Stimulated activated memory B cell treated with anti-CD40 and anti-IgM and Interleukin-4, amounts not matched to agents 10 μg/mL and 1 μg/mL and 100 μg/mL, for 72 hours (primary cell): Measurements from ENCODE around the gene TRHDE.
A peak's percentile ranks its signal among the peaks of the same experiment; 100 is the strongest.

Source experiments
- ATAC-seq: fragments of 150-1000 bp; cut with Tn5 transposase; 2 replicates; pipeline ENCODE4 v1.10.0; 2021
- H3K27ac Mint-ChIP-seq: one replicate; pipeline ENCODE4 v1.8.0; 2022; ENCODE audit warnings: mild to moderate bottlenecking, mixed read lengths
- H3K27me3 Mint-ChIP-seq: one replicate; pipeline ENCODE4 v1.8.0; 2022; ENCODE audit warnings: mixed read lengths
- H3K36me3 Mint-ChIP-seq: one replicate; pipeline ENCODE4 v1.8.0; 2022; ENCODE audit warnings: mixed read lengths
- H3K4me1 Mint-ChIP-seq: one replicate; pipeline ENCODE4 v1.8.0; 2022; ENCODE audit warnings: mixed read lengths
- H3K4me3 Mint-ChIP-seq: one replicate; pipeline ENCODE4 v1.8.0; 2022; ENCODE audit warnings: mild to moderate bottlenecking, moderate library complexity, mixed read lengths
- H3K9me3 Mint-ChIP-seq: one replicate; pipeline ENCODE4 v1.8.0; 2022; ENCODE audit warnings: mixed read lengths

TRHDE gene, protein sequence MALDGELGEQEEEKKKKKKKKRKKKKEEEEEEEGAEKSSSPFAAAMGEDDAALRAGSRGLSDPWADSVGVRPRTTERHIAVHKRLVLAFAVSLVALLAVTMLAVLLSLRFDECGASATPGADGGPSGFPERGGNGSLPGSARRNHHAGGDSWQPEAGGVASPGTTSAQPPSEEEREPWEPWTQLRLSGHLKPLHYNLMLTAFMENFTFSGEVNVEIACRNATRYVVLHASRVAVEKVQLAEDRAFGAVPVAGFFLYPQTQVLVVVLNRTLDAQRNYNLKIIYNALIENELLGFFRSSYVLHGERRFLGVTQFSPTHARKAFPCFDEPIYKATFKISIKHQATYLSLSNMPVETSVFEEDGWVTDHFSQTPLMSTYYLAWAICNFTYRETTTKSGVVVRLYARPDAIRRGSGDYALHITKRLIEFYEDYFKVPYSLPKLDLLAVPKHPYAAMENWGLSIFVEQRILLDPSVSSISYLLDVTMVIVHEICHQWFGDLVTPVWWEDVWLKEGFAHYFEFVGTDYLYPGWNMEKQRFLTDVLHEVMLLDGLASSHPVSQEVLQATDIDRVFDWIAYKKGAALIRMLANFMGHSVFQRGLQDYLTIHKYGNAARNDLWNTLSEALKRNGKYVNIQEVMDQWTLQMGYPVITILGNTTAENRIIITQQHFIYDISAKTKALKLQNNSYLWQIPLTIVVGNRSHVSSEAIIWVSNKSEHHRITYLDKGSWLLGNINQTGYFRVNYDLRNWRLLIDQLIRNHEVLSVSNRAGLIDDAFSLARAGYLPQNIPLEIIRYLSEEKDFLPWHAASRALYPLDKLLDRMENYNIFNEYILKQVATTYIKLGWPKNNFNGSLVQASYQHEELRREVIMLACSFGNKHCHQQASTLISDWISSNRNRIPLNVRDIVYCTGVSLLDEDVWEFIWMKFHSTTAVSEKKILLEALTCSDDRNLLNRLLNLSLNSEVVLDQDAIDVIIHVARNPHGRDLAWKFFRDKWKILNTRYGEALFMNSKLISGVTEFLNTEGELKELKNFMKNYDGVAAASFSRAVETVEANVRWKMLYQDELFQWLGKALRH

DNA sequence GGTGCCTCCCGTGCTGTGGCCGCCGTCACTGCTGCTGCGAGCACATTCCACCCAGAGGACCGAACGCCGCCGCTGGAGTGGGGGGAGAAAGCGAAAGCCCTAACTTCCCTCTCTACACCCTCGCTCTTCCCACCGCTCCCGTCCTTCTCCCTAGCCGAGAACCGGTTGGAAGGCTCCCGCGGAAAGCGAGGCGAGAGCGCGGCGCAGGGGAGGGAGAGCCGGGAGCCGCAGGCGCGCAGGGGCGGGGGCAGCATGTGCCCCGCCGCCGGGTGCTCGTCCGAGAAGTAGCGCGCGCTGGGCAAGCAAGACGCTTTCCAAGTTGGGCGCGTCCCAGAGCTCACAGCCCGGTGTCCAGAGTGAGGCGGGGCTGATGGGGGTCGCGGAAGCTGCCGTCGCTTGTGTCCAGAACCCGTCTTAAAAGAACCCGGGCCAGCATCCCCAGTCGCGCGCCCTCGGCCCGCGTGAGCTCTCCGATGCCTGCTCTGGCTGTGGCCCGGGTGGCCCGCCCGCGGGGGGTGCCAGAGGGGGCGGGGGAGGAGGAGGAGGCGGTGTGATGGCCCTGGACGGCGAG lies at the start of gene TRHDE:
Gene TRHDE, plus strand, starts transcription at position 280 of the 571 bp plus-strand sequence. Its CDS starts 274 bp downstream, at position 554.
- peaks cover 6% of the 10 kb centered on the region for H3K4me1 Mint-ChIP-seq
- H3K27ac Mint-ChIP-seq, result no peak within 1 kb of the TSS
- peaks cover 37% of the 10 kb centered on the region for H3K27me3 Mint-ChIP-seq

DNA sequence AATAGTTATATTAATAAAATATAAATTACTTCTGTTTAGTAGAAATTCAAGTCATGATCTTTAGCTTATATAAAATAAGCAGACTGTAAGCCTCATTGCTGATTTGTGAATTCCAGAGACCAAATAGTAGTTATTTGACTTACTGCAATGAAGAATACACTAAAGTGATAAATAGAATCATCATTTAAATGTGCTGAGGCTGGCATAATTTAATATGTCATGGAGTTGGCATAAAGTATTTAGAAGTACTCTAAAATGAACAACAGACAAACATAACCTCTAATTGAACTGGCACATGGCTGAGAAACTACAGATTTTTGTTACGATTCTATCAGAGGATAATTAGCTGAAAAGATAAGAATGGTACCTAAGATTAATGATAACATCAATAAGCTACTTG lies 45.7 kb upstream of the TRHDE start:
- no peak for ATAC-seq
- H3K4me3 Mint-ChIP-seq, result no peak overlapping the region
- H3K27me3 Mint-ChIP-seq, result no peaks in the 10 kb centered on the region
- H3K4me1 Mint-ChIP-seq, result no peaks in the 10 kb centered on the region
- no peak overlapping the region for H3K27ac Mint-ChIP-seq
- H3K36me3 Mint-ChIP-seq, result no peaks in the 10 kb centered on the region
- peaks cover 4% of the 10 kb centered on the region for H3K9me3 Mint-ChIP-seq

More for the DNA sequence above, at the start of gene TRHDE:
- no peak for ATAC-seq
- Mint-ChIP-seq H3K4me3 (peak within 1 kb of the TSS; percentile 26), H3K36me3 (no peaks in the 10 kb centered on the region), H3K9me3 (no peaks in the 10 kb centered on the region)

DNA sequence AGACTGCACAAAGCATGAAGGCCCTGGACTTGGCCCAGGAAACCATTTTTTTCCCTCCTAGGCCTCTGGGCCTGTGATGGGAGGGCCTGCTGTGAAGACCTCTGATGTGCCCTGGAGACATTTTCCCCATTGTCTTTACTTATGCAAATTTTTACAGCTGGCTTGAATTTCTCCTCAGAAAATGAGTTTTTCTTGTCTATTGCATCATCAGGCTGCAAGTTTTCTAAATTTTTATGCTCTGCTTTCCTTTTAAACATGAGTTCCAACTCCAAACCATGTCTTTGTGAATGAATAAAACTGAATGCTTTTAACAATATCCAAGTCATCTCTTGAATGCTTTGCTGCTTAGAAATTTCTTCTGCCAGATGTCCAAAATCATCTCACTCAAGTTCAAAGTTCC lies 43.7 kb upstream of the TRHDE start:
- H3K27me3 Mint-ChIP-seq, result no peaks in the 10 kb centered on the region

DNA sequence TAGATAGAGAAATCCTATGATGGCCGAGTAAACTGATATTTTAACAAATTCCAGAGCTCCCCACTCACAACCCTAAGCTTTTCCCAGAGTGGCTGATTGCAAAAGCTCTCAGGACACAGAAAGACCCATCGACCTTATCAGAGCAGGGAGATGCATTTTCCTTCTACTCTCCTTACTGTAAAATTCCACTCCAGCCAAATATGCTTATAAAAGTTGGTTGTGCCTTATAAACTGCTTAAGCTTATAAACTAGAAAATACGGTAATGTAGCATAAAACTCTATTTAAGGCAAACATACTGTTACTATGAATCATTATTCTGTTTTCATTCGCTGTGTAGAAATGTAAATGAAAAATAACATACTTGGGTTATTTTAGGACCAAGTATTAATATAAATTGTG lies 41.6 kb upstream of the TRHDE start:
- Mint-ChIP-seq H3K4me3 (no peak overlapping the region), H3K27me3 (no peaks in the 10 kb centered on the region), H3K27ac (no peak overlapping the region), H3K9me3 (peaks cover 4% of the 10 kb centered on the region), H3K36me3 (no peaks in the 10 kb centered on the region), H3K4me1 (no peaks in the 10 kb centered on the region)
- no peak for ATAC-seq

More for the DNA sequence above, 43.7 kb upstream of the TRHDE start:
- no peak for ATAC-seq
- Mint-ChIP-seq H3K27ac (no peak overlapping the region), H3K36me3 (no peaks in the 10 kb centered on the region), H3K4me1 (no peaks in the 10 kb centered on the region), H3K4me3 (no peak overlapping the region), H3K9me3 (peaks cover 4% of the 10 kb centered on the region)

DNA sequence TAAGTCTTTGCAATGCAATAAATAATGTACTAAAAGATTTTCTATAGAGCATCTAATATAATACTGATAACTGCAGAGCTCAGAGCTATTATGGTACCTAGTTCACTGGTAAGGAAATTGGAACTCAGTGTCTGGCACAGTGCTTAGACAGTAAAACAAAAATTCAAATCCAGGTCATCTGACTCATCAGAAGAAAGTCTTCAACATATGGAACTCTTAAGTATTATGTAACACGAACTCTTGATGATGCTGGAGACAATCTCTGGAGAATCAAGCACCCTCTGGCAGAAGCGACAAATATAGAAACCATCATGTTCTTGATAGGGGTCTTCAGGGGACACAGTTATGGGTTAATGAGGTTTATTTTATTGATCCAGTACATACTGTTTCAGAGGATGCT lies 37.3 kb upstream of the TRHDE start:
- no peak overlapping the region for H3K27ac Mint-ChIP-seq
- H3K4me1 Mint-ChIP-seq, result no peaks in the 10 kb centered on the region
- no peaks in the 10 kb centered on the region for H3K36me3 Mint-ChIP-seq
- H3K27me3 Mint-ChIP-seq, result no peaks in the 10 kb centered on the region
- ATAC-seq, result no peak
- no peak overlapping the region for H3K4me3 Mint-ChIP-seq
- H3K9me3 Mint-ChIP-seq, result peaks cover 2% of the 10 kb centered on the region

DNA sequence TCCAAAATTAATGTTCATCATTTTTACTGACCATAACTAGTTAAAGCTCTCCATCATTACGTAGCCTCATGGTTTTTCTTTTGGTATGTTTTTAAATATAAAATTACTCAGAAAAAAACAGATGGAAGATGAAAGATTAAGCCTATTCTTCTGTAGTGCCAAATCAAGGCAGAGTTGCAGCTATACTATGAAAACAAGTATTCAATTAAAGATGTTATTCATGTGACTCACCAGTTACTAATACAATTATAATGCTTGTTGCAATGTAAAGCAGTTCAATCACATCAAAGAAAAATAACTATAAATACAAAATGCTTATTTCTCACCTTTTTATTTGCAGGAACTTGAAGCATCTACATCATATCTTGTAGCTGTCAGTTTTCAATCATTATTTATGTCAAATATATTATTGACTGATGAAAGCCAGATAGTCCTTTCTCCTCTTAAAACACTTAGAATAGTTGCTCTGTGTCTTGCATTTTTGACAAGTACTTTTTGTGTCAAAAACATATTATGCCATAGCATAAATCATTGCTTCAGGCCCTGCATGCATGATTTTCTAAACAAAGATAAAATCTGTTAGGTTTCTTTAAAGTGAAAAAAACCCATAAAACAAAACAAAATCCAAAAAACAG lies 36.0 kb upstream of the TRHDE start:
- Mint-ChIP-seq H3K4me1 (no peaks in the 10 kb centered on the region), H3K36me3 (no peaks in the 10 kb centered on the region), H3K27me3 (no peaks in the 10 kb centered on the region), H3K9me3 (peaks cover 2% of the 10 kb centered on the region), H3K27ac (no peak overlapping the region), H3K4me3 (no peak overlapping the region)
- no peak for ATAC-seq

DNA sequence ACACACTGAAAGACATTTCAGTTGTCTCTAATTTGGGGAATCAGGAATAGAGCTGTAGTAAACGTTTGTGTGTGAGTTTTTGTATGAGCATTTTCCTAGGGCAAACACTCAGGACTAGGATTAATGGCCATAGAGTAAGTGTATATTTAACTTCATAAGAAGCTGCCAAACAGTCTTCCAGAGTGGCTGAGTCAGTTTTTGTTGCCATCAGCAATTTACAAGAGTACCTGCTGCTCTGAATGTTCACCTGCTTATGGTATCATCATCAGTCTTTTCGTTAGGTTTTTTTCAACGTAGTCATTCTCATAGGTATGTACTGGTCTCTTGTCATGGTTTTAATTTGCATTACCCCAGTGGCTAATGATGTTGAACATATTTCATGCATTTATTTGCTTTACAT lies 30.6 kb upstream of the TRHDE start:
- Mint-ChIP-seq H3K27ac (no peak overlapping the region), H3K36me3 (no peaks in the 10 kb centered on the region), H3K27me3 (no peaks in the 10 kb centered on the region), H3K4me1 (no peaks in the 10 kb centered on the region), H3K4me3 (no peak overlapping the region), H3K9me3 (peaks cover 2% of the 10 kb centered on the region)
- ATAC-seq, result no peak

DNA sequence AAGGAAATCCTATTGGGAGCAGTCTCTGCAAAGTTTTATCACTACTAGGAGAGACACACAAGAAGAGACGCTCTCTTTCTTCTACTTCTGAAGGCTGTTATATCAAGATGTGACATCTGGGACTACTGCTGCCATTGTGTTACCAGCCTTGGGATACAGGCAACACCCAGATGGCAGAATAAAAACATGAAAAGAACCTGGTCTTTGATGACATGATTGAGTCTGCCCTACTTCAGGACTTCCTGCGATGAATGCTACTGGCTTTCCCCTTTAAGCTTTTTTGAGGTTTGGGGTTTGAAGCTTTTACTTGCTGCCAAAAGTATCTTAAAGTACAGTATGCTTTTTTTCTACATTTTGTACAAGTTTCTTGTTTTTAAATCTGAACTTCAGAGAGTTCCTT lies 29.2 kb upstream of the TRHDE start:
- Mint-ChIP-seq H3K27me3 (no peaks in the 10 kb centered on the region), H3K4me1 (no peaks in the 10 kb centered on the region), H3K9me3 (no peaks in the 10 kb centered on the region), H3K4me3 (no peak overlapping the region), H3K36me3 (no peaks in the 10 kb centered on the region), H3K27ac (no peak overlapping the region)
- ATAC-seq, result no peak

DNA sequence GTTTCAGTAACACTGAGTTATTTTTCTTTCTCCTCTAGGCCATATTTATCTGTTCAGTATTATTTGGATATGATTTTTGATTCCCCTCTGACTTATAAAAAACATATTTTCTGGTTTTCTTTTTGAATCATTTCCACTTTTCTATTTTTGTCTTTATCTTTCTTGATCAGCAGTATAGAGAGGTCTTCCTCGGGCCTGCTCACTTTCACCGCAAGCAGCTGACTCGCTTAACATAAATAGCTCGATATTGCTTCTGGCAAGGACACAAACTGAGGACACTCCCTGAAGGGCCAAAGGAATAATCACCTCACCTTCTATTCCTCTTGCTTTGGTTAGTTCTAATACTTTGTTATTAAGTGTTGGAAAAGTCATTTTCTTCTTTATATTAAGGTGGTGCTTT lies 25.8 kb upstream of the TRHDE start:
- H3K9me3 Mint-ChIP-seq, result peaks cover 3% of the 10 kb centered on the region
- ATAC-seq, result no peak
- H3K4me3 Mint-ChIP-seq, result no peak overlapping the region
- no peak overlapping the region for H3K27ac Mint-ChIP-seq
- no peaks in the 10 kb centered on the region for H3K36me3 Mint-ChIP-seq
- no peaks in the 10 kb centered on the region for H3K4me1 Mint-ChIP-seq
- no peaks in the 10 kb centered on the region for H3K27me3 Mint-ChIP-seq

DNA sequence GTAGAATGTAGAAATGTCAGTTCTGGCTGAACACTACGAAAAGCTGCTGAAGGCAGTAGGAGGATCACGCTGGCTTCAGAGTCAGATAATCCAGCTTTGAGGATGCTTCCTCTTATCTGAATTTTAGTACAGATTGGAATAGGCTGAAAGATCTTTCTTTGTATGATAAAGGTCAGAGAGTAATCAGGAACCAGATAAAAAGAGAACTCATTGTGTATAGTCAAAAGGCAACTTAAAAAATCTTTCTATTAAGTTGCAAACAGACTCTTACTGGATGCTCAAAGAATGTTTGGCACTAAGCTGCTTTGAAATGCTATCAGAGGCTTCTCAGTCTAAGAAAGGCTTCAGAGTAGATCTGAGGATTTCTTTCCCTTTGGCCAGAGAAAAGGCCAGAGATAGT lies 21.8 kb upstream of the TRHDE start:
- peaks cover 10% of the 10 kb centered on the region for H3K9me3 Mint-ChIP-seq
- no peak overlapping the region for H3K27ac Mint-ChIP-seq
- H3K27me3 Mint-ChIP-seq, result no peaks in the 10 kb centered on the region
- ATAC-seq, result no peak
- H3K4me1 Mint-ChIP-seq, result no peaks in the 10 kb centered on the region
- no peak overlapping the region for H3K4me3 Mint-ChIP-seq
- H3K36me3 Mint-ChIP-seq, result no peaks in the 10 kb centered on the region

DNA sequence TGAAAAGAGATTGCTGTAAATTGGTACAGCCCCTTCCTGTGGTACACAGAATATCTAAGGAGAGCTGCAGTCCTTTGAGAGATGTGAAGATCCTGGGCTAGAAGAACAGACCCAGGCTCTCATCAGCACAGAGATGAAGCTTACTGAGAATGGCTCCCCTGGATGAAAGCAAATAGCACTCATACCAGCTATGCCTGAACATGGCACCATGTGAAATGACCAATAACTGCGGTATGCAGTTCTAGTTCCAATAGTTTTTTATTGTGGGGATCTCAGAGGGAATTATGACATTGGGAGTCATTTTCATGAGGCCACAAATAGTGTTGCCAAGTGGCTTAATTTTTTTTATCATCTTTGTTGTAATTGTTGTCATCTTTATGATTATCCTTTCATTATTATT lies 15.4 kb upstream of the TRHDE start:
- ATAC-seq, result no peak
- no peak overlapping the region for H3K4me3 Mint-ChIP-seq
- H3K36me3 Mint-ChIP-seq, result no peaks in the 10 kb centered on the region
- no peaks in the 10 kb centered on the region for H3K4me1 Mint-ChIP-seq
- H3K9me3 Mint-ChIP-seq, result peaks cover 7% of the 10 kb centered on the region
- H3K27me3 Mint-ChIP-seq, result no peaks in the 10 kb centered on the region
- H3K27ac Mint-ChIP-seq, result no peak overlapping the region

DNA sequence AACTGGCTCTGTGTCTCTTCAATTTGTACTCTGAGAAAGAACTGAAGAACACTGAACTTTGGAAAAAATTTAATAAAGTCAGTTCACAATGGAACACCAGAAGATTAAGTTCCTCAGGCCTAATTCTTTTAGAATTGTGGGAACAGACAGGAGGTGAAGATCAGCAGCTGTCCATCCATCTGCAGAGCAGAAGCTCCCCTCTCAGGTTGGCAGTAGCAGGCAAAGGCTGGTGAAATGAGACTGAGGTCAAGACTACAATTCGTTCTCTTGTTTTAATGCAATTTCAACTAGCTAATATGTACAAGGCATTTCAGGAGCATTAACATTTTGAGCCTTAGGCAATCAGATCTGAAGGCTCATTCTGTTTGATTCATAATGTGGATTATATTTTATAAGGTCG lies 10.3 kb upstream of the TRHDE start:
- H3K27me3 Mint-ChIP-seq, result no peaks in the 10 kb centered on the region
- H3K4me3 Mint-ChIP-seq, result no peak overlapping the region
- no peaks in the 10 kb centered on the region for H3K9me3 Mint-ChIP-seq
- no peaks in the 10 kb centered on the region for H3K36me3 Mint-ChIP-seq
- H3K27ac Mint-ChIP-seq, result no peak overlapping the region
- no peak for ATAC-seq
- no peaks in the 10 kb centered on the region for H3K4me1 Mint-ChIP-seq

DNA sequence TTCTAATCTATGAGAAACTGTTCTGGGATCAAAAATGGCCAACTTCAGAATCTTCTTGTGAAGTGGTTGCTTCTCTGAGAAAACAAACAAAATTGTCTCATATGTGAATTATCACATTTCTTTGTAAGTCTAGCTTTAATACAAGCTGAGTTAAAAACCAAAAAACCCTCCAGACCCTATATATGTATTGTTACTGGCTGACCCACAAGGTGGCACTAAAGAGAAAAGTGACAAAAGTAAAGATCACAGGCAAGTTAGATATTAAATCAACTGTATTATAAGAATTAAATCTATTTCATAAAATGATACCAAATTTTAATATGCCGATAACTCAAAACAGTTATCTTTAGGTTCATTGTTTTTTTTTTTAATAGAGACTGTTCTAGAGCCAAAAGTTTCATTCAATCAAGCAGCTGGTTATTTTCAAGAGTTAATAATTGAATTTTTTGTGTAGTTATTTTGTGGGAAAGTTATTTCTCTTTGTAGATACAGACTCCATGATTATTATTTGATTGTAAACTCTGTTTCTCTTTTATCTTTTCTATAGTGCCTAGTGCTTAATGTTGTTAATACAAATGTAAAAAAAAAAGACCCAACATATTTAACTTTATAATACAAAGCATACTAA lies 7.5 kb upstream of the TRHDE start:
- no peak for ATAC-seq
- Mint-ChIP-seq H3K4me3 (no peak overlapping the region), H3K4me1 (no peaks in the 10 kb centered on the region), H3K27me3 (no peaks in the 10 kb centered on the region), H3K9me3 (no peaks in the 10 kb centered on the region), H3K27ac (no peak overlapping the region), H3K36me3 (no peaks in the 10 kb centered on the region)

DNA sequence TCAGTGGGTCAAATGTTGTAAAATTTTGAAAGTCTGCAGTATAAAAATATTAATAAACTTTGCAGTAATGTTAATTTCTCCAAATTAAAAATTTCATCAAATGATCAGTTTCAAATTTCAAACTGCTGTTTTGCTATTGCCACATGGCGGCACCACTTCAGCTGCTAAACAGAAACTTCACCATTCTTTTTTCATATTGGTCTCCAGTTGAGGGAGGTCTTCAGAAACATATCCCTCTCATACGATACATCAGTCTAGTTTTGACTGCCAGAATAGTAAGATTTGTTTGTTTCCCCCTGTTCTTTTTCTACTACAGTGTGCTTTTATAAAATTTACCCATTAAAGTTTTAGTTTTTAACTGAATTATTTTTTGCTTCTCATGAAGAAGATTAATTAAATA lies 4.2 kb upstream of the TRHDE start:
- Mint-ChIP-seq H3K9me3 (no peaks in the 10 kb centered on the region), H3K4me3 (no peak overlapping the region), H3K4me1 (peaks cover 6% of the 10 kb centered on the region), H3K27ac (no peak overlapping the region), H3K27me3 (peaks cover 18% of the 10 kb centered on the region), H3K36me3 (no peaks in the 10 kb centered on the region)
- ATAC-seq, result no peak
